Neuronal stem cell (in vitro differentiated cells): ENCODE results near the gene PRRT1.

Experiments
- DNase-seq: peaks from one replicate; pipeline ENCODE4 v3.0.0-alpha.2; 2013; ENCODE audit warnings: low spot score
- H2AFZ ChIP-seq: one replicate; pipeline ENCODE4 v1.6.1; 2013; ENCODE audit warnings: mild to moderate bottlenecking, low read length, inconsistent platforms
- H2AK5ac ChIP-seq: 2 replicates; pipeline ENCODE4 v1.6.1; 2013; ENCODE audit warnings: low read depth, mild to moderate bottlenecking, inconsistent platforms, low read length, moderate library complexity, mixed read lengths
- H2BK120ac ChIP-seq: 2 replicates; pipeline ENCODE4 v1.6.1; 2013; ENCODE audit warnings: low read depth, mild to moderate bottlenecking, inconsistent platforms, low read length, moderate library complexity, mixed read lengths
- H2BK12ac ChIP-seq: one replicate; pipeline ENCODE4 v1.6.1; 2013; ENCODE audit warnings: low read length, inconsistent platforms
- H2BK15ac ChIP-seq: 2 replicates; pipeline ENCODE4 v1.6.1; 2013; ENCODE audit warnings: mild to moderate bottlenecking, low read length, inconsistent platforms, mixed read lengths
- H2BK5ac ChIP-seq: one replicate; pipeline ENCODE4 v1.6.1; 2013; ENCODE audit warnings: inconsistent platforms, mild to moderate bottlenecking, low read length, moderate library complexity
- H3K14ac ChIP-seq: one replicate; pipeline ENCODE4 v1.6.1; 2013; ENCODE audit warnings: low read length, inconsistent platforms
- H3K18ac ChIP-seq: 2 replicates; pipeline ENCODE4 v1.6.1; 2013; ENCODE audit warnings: low read length, inconsistent platforms
- H3K23ac ChIP-seq: 2 replicates; pipeline ENCODE4 v1.6.1; 2013; ENCODE audit warnings: low read depth, mild to moderate bottlenecking, mixed read lengths, low read length, inconsistent platforms; ENCODE audit not compliant: poor library complexity
- H3K27ac ChIP-seq: replicated peaks from 3 replicates; pipeline ENCODE4 v1.5.1; 2013; ENCODE audit warnings: low read length, inconsistent platforms
- H3K27me3 ChIP-seq, 3 experiments: 2 replicates each; pipeline ENCODE4 v1.6.1; 2013; ENCODE audit warnings: low read length in 3 of 3, mild to moderate bottlenecking in 2 of 3, inconsistent platforms in 1 of 3, low read depth in 1 of 3, mixed read lengths in 1 of 3, moderate library complexity in 1 of 3; ENCODE audit not compliant: control insufficient read depth in 3 of 3, insufficient read depth in 3 of 3
- H3K36me3 ChIP-seq, 2 donors: replicated peaks in 1 of 2; 2 replicates each; pipeline ENCODE4 v1.6.1; 2013; ENCODE audit warnings: low read length in 2 of 2; ENCODE audit not compliant: control insufficient read depth in 2 of 2, insufficient read depth in 2 of 2
- H3K4ac ChIP-seq: 2 replicates; pipeline ENCODE4 v1.6.1; 2013; ENCODE audit warnings: inconsistent platforms, mild to moderate bottlenecking, low read length, moderate library complexity
- H3K4me1 ChIP-seq, 2 donors: 1 replicate in 1 of 2; 2 replicates in 1 of 2; pipeline ENCODE4 v1.6.1; 2013; ENCODE audit warnings: low read length in 2 of 2, low read depth in 1 of 2; ENCODE audit not compliant: control insufficient read depth in 2 of 2, insufficient read depth in 1 of 2
- H3K4me2 ChIP-seq: one replicate; pipeline ENCODE4 v1.6.1; 2013; ENCODE audit warnings: mild to moderate bottlenecking, low read length, inconsistent platforms; ENCODE audit not compliant: insufficient read depth, poor library complexity, severe bottlenecking
- H3K4me3 ChIP-seq, 2 donors: 2 replicates each; pipeline ENCODE4 v1.5.1; 2013; ENCODE audit warnings: low read length in 2 of 2, mild to moderate bottlenecking in 2 of 2, inconsistent platforms in 1 of 2, moderate library complexity in 1 of 2
- H3K79me1 ChIP-seq: one replicate; pipeline ENCODE4 v1.6.1; 2013; ENCODE audit warnings: low read depth, mild to moderate bottlenecking, inconsistent platforms, low read length, moderate library complexity
- H3K9ac ChIP-seq: one replicate; pipeline ENCODE4 v1.6.1; 2013; ENCODE audit warnings: mild to moderate bottlenecking, low read depth, low read length, inconsistent platforms; ENCODE audit not compliant: poor library complexity
- H3K9me3 ChIP-seq, 2 donors: replicated peaks in 1 of 2; 2 replicates each; pipeline versions ENCODE3 to v1.6.1; 2013; ENCODE audit warnings: low read length in 2 of 2, mild to moderate bottlenecking in 2 of 2, inconsistent platforms in 1 of 2, low read depth in 1 of 2, mixed read lengths in 1 of 2, moderate library complexity in 1 of 2; ENCODE audit not compliant: control insufficient read depth in 2 of 2, insufficient read depth in 1 of 2
- H4K8ac ChIP-seq: one replicate; pipeline ENCODE4 v1.6.1; 2013; ENCODE audit warnings: low read depth, mild to moderate bottlenecking, inconsistent platforms, low read length, moderate library complexity
- H4K91ac ChIP-seq: one replicate; pipeline ENCODE4 v1.6.1; 2013; ENCODE audit warnings: low read length, low read depth, mild to moderate bottlenecking, inconsistent platforms; ENCODE audit not compliant: poor library complexity
- WGBS, 2 donors: extraction: QIAGEN DNeasy Blood & Tissue Kit; methylation state at CpG; one replicate each; pipeline ENCODE4 v1.1.7; 2013; ENCODE audit warnings: missing lambda C conversion rate in 2 of 2, mixed read lengths in 1 of 2; ENCODE audit not compliant: insufficient read length in 2 of 2, insufficient replicate concordance in 1 of 2; ENCODE audit errors: extremely low coverage in 2 of 2; 5-methylcytosine and 5-hydroxymethylcytosine counted together

PRRT1 gene

DNA sequence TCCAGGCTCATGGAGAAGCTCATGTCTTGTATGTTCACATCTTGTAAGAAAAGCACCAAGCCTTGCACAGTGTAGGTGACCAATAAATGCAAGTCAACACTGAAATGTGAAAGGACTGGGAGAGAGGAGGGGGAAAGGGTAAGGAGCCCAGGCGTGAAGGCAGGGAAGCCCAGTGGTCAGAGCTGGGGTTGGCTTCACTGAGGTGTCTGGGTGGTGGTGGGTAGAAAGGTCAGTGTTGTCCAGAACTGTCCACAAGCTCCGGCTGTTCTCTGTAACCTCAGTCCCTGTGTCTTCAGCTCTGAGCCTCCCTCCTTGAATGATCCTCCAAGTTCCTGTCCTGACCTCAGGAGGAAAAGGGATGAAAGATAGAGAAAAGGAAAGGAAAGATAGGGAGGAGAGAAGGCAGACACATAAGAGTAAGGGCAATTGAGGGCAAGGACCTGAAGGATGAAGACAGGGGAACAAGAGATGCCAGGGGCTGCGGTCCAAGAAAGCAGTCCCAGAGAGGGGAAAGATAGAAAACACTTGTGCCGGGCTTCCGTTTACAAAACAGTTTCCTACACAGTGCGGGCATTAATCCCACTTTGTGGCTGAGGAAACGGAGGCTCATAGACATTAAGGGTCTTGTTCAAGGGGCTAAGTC, 40.2 kb downstream of the PRRT1 start:
- no peak overlapping the region for H4K91ac ChIP-seq
- no peak overlapping the region for H2BK12ac ChIP-seq
- H3K9me3 ChIP-seq = peaks cover 0 to 2% of the 10 kb centered on the region in 2 donors
- no peak overlapping the region for H3K9ac ChIP-seq
- H3K79me1 ChIP-seq = no peaks in the 10 kb centered on the region
- H3K27me3 ChIP-seq = peaks cover 0 to 16% (median 7%) of the 10 kb centered on the region in 3 experiments
- H3K4ac ChIP-seq = no peak overlapping the region
- H3K27ac ChIP-seq = no peak overlapping the region
- no peak overlapping the region for H3K14ac ChIP-seq
- no peak overlapping the region for H2BK120ac ChIP-seq
- H2BK15ac ChIP-seq = no peak overlapping the region
- H3K4me3 ChIP-seq = no peak overlapping the region
- no peak overlapping the region for H3K4me2 ChIP-seq
- no peak for DNase-seq
- H2AK5ac ChIP-seq = no peak overlapping the region
- no CpG with 5 or more reads among the region's 7 CpGs for WGBS, 2 donors
- H4K8ac ChIP-seq = no peak overlapping the region
- no peak overlapping the region for H3K23ac ChIP-seq
- peaks cover 15 to 22% of the 10 kb centered on the region in 2 donors for H3K4me1 ChIP-seq
- peaks cover 20 to 21% of the 10 kb centered on the region in 2 donors for H3K36me3 ChIP-seq
- H2BK5ac ChIP-seq = no peak overlapping the region
- H3K18ac ChIP-seq = no peak overlapping the region
- no peak overlapping the region for H2AFZ ChIP-seq

DNA sequence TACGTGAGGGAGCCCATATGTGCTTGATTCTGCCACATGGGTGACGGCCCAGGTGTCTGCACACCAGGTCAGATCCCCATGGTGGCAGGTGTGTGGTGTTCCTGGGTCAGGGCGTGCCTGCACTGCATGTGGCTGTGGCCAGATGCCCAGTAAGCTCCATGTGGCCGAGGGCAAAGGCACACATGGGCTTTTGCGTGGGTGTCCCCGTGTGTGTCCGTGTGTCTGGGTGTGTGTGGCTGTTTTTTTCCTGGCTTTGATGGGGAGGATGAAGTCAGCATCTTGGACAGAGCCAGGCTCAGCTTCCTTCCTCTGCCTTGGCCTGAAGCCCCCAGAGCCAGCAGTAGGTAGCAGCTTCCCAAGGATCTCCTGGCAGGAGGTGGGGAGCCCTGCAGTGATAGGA, 41.1 kb downstream of the PRRT1 start:
- Histone ChIP-seq H3K4me1 (peaks cover 15 to 22% of the 10 kb centered on the region in 2 donors), H4K91ac (no peak overlapping the region), H2AK5ac (no peak overlapping the region), H3K9me3 (peaks cover 0 to 2% of the 10 kb centered on the region in 2 donors), H3K27me3 (peaks cover 0 to 16% (median 11%) of the 10 kb centered on the region in 3 experiments), H3K18ac (no peak overlapping the region), H3K4me2 (no peak overlapping the region), H3K14ac (no peak overlapping the region), H3K36me3 (peaks cover 11% of the 10 kb centered on the region in 2 donors), H2BK12ac (no peak overlapping the region), H3K4ac (no peak overlapping the region), H4K8ac (no peak overlapping the region), H2BK5ac (no peak overlapping the region), H2BK120ac (no peak overlapping the region), H3K27ac (no peak overlapping the region), H3K9ac (no peak overlapping the region), H2AFZ (no peak overlapping the region), H3K79me1 (no peaks in the 10 kb centered on the region), H3K4me3 (no peak overlapping the region), H3K23ac (no peak overlapping the region), H2BK15ac (no peak overlapping the region)
- no peak for DNase-seq
- WGBS, 2 donors = no CpG with 5 or more reads among the region's 7 CpGs

DNA sequence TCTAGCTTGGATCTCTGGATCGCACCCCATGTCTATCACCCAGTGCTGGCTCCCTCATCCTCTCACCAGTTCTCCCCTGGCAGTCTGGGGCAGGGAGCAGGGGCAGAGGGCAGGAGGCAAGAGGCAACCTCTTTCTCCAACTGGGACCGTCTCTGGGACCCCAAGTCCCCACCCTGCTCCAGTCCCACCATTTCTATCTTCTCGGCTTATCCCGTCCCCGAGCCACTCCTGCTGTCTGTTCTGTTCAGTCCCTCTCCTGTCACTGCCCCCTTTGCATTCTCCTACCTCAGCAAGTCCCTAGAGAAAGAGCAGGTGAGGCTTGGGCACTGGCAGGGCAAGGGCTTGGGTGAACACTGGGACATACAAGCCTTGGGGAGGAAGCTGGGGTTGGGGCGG, 42.0 kb downstream of the PRRT1 start:
- Histone ChIP-seq H3K4me2 (no peak overlapping the region), H4K91ac (no peak overlapping the region), H3K23ac (peak overlapping the region; percentile 17), H3K36me3 (peaks cover 4 to 9% of the 10 kb centered on the region in 2 donors), H4K8ac (no peak overlapping the region), H2BK12ac (no peak overlapping the region), H3K4me3 (no peak overlapping the region), H3K4me1 (peaks cover 15 to 22% of the 10 kb centered on the region in 2 donors), H3K27ac (no peak overlapping the region), H2AFZ (no peak overlapping the region), H2AK5ac (no peak overlapping the region), H3K9ac (peak overlapping the region; percentile 8), H2BK120ac (no peak overlapping the region), H3K9me3 (peaks cover 0 to 2% of the 10 kb centered on the region in 2 donors), H3K14ac (peak overlapping the region; percentile 47), H2BK5ac (no peak overlapping the region), H2BK15ac (no peak overlapping the region), H3K27me3 (peaks cover 0 to 16% (median 11%) of the 10 kb centered on the region in 3 experiments), H3K4ac (no peak overlapping the region), H3K18ac (no peak overlapping the region), H3K79me1 (no peaks in the 10 kb centered on the region)
- WGBS, 2 donors = no CpG with 5 or more reads among the region's 6 CpGs
- DNase-seq = no peak

DNA sequence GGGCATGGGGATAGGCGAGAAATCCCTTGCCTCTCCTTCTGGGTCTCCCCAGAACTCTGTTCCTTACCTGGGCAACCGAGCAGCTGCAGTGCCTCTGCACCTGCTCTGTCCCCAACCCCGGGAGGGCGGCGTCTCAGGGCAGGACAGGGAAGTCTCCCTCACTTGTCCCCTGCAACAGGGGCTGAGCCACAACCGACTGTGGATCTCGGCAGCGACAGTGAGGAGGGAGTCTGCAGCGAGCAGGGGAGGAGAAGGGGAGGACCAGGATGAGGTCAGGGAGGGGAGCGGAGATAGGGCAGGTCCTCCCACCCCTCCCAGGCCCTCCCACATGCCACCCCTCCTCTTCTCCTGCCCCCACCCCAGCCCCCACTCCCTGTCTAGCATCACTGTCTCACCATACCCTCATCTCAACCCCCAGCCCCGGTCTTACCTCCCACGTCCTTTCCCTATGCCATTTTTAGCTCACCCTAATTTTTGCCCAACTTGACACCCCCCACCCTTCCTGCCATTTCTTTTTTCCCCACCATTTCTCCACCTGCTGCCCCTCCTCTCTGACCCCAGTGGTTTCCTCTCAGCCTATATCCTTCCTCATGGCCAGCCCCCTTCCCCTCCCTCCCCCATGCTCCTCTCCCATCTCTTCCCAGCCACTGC, 42.5 kb downstream of the PRRT1 start, which contains the start of gene TNXB:
TNXB (minus strand) TSS at position 225 of the 651 bp plus-strand sequence. CDS start 11,140 bp downstream, outside the sequence.
- no peak within 1 kb of the TSS for H2BK120ac ChIP-seq
- no peaks in the 10 kb centered on the region for H3K79me1 ChIP-seq
- peak within 1 kb of the TSS; percentile 22 for H3K9ac ChIP-seq
- peak within 1 kb of the TSS; percentile 8 for H4K91ac ChIP-seq
- H2BK15ac ChIP-seq = peak within 1 kb of the TSS; percentile 24
- WGBS, 2 donors = no CpG with 5 or more reads among the region's 12 CpGs
- no peak within 1 kb of the TSS for H2BK12ac ChIP-seq
- peak within 1 kb of the TSS; percentile 30 for H2AK5ac ChIP-seq
- H4K8ac ChIP-seq = no peak within 1 kb of the TSS
- no peak within 1 kb of the TSS for H3K4ac ChIP-seq
- H3K4me3 ChIP-seq = peak within 1 kb of the TSS in 1 of 2 donors; percentile 22
- H3K4me1 ChIP-seq = peaks cover 15 to 22% of the 10 kb centered on the region in 2 donors
- no peak within 1 kb of the TSS for H3K4me2 ChIP-seq
- H3K9me3 ChIP-seq = peaks cover 0 to 2% of the 10 kb centered on the region in 2 donors
- peaks cover 0 to 16% (median 11%) of the 10 kb centered on the region in 3 experiments for H3K27me3 ChIP-seq
- peak within 1 kb of the TSS; percentile 15 for H2AFZ ChIP-seq
- H3K18ac ChIP-seq = peak within 1 kb of the TSS; percentile 42
- H3K14ac ChIP-seq = peak within 1 kb of the TSS; percentile 47
- peak within 1 kb of the TSS; percentile 17 for H3K23ac ChIP-seq
- no peak within 1 kb of the TSS for H3K27ac ChIP-seq
- no peak for DNase-seq
- no peak within 1 kb of the TSS for H2BK5ac ChIP-seq
- peaks cover 2 to 7% of the 10 kb centered on the region in 2 donors for H3K36me3 ChIP-seq
